ENCODE data around the gene BBS10. TPM values are rescaled to one million over a fixed set of nuclear protein-coding genes. Genes with fewer than 3 reads are reported as not detected.
A peak's percentile ranks its signal among the peaks of the same experiment; 100 is the strongest.

Gene BBS10
- total RNA-seq, 1 experiment from 2014 or later, result 7.8 TPM

GRCh38 chr12:76356071-76356470 is 7.9 kb upstream of the BBS10 start:
- Histone ChIP-seq H3K9me3 (ENCODE audit: control insufficient read depth, insufficient read depth, low read depth, low read length) (no peaks in the 10 kb centered on the region), H3K4me3 (ENCODE audit: low read depth in 2 of 2, low read length in 2 of 2) (no peak overlapping the region), H3K36me3 (ENCODE audit: control insufficient read depth, insufficient read depth, low read length) (peaks cover 5% of the 10 kb centered on the region), H3K4me1 (ENCODE audit: control insufficient read depth, insufficient read depth, low read length) (no peaks in the 10 kb centered on the region; the same call in 1 of the 2 replicates), H3K27me3 (ENCODE audit: control insufficient read depth, insufficient read depth, low read length) (no peaks in the 10 kb centered on the region), H3K27ac (ENCODE audit: low read length) (no peak overlapping the region)
- no TSS peak for BruUV-seq (replicated peaks)
- TF ChIP-seq POLR2AphosphoS5 (IDR thresholded peaks at IDR 0.05; ENCODE audit: low read depth, low read length) (no peak), TCF7L2 (IDR thresholded peaks at IDR 0.05; ENCODE audit: low read depth, low read length) (no peak), SIN3A (IDR thresholded peaks at IDR 0.05; ENCODE audit: borderline replicate concordance, insufficient read depth, low read depth, low read length) (no peak), REST (IDR thresholded peaks at IDR 0.05; ENCODE audit: insufficient read depth in 1 of 2, low read depth in 2 of 2, low read length in 1 of 2) (no peak), CTCF (IDR thresholded peaks at IDR 0.05) (no peak)
- DNase-seq (ENCODE audit: low read depth, low spot score) (no peak), ATAC-seq (peak; percentile 69; the same call in 1 of the 2 replicates)
- CTCF ChIA-PET, result no interaction called here
- in situ Hi-C loops (cut with HindIII; ENCODE audit: low pct_unique_long_range_greater_than_20kb, low sequenced_read_pairs) (no loop called here), intact Hi-C loops (cut with micrococcal nuclease; ENCODE audit: unreplicated experiment) (no loop called here)
- POLR2A ChIA-PET, result no interaction called here

- CTCF ChIA-PET, result interaction anchor here (0.6 kb wide), 2 partner anchors 34 to 233 kb away, joined by 3 to 6 read pairs; no protein-coding TSS in a partner anchor
- Histone ChIP-seq H3K4me3 (ENCODE audit: low read depth in 2 of 2, low read length in 2 of 2) (peak overlapping the region; percentile 60 to 85; a peak in 3 of 4 replicates), H3K36me3 (ENCODE audit: control insufficient read depth, insufficient read depth, low read length) (no peaks in the 10 kb centered on the region; the same call in 1 of the 2 replicates), H3K27me3 (ENCODE audit: control insufficient read depth, insufficient read depth, low read length) (no peaks in the 10 kb centered on the region), H3K4me1 (ENCODE audit: control insufficient read depth, insufficient read depth, low read length) (peaks cover 16% of the 10 kb centered on the region), H3K27ac (ENCODE audit: low read length) (peak overlapping the region; percentile 85), H3K9me3 (ENCODE audit: control insufficient read depth, insufficient read depth, low read depth, low read length) (no peaks in the 10 kb centered on the region)
- no peak for DNase-seq (ENCODE audit: low read depth, low spot score)
- in situ Hi-C loops (cut with HindIII; ENCODE audit: low pct_unique_long_range_greater_than_20kb, low sequenced_read_pairs) (no loop called here), intact Hi-C loops (cut with micrococcal nuclease; ENCODE audit: unreplicated experiment) (loop anchor here (5.0 kb wide), 2 partner anchors 110 to 265 kb away; partner anchors contain the start of gene NAP1L1)
- no peak; the same call in 1 of the 2 replicates for ATAC-seq
- BruUV-seq (replicated peaks), result no TSS peak
- no peak for TF ChIP-seq POLR2AphosphoS5 (IDR thresholded peaks at IDR 0.05; ENCODE audit: low read depth, low read length)
- TF ChIP-seq CTCF (IDR thresholded peaks at IDR 0.05), result peak; percentile 52
- TF ChIP-seq TCF7L2 (IDR thresholded peaks at IDR 0.05; ENCODE audit: low read depth, low read length), result no peak
- TF ChIP-seq SIN3A (IDR thresholded peaks at IDR 0.05; ENCODE audit: borderline replicate concordance, insufficient read depth, low read depth, low read length), result no peak
- no peak for TF ChIP-seq REST (IDR thresholded peaks at IDR 0.05; ENCODE audit: insufficient read depth in 1 of 2, low read depth in 2 of 2, low read length in 1 of 2)
- POLR2A ChIA-PET, result no interaction called here
Measured at GRCh38 chr12:76346798-76347420, 1.3 kb downstream of the BBS10 start.

Data from Panc1 (cell line).